ENCODE results near the gene NLE1.

DNA sequence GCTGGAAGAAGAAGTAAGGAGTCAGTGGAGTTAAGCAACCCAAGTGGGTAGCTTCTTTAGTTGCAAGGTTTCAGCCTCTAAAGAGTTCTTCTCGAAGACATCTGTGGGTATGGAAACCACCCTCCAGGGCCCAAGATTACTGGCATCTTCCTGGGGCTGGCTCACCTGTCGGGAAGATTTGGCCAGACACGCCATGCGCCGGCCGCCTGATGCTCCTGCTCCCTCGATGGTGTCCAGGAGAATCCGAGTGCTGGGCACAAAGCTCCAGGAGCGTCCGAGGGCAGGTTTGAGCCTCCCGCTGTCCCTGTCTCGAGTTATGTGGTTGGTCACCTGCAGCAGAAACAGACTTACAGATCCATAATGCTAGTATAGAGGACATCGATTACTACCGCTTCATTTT, 41.1 kb downstream of the NLE1 start:
- TF ChIP-seq POLR2A (IDR thresholded peaks at IDR 0.05) (no peak), CTCF (IDR thresholded peaks at IDR 0.05) (no peak)
